IgD-negative memory B cell (primary cell): ENCODE data around the gene NHSL2. TPM values are rescaled to one million over a fixed set of nuclear protein-coding genes. Genes with fewer than 3 reads are reported as not detected.

Source experiments
- polyA plus RNA-seq: library from polyadenylated mRNA; unstranded; fragments of 300-500 nt; fragmentation: Illumina TruSeq; gene quantifications from one replicate; pipeline ENCODE4 v1.2.3, GENCODE V29; 2021

Gene NHSL2
- polyA plus RNA-seq, 1 donor from 2014 or later = 0.83 TPM

Other genes starting within 250 kb of the NHSL2 start
- not detected for gene CXorf49, start 192.6 kb upstream of the NHSL2 start, polyA plus RNA-seq
- gene CXorf49B, start 147.5 kb upstream of the NHSL2 start, polyA plus RNA-seq = not detected
- not detected for gene RTL5, start 221.1 kb downstream of the NHSL2 start, polyA plus RNA-seq